Measurements from ENCODE around the gene PYCR2.
A peak's percentile ranks its signal among the peaks of the same experiment; 100 is the strongest.

PYCR2 gene

GRCh38 chr1:225928186-225929175 lies 4.4 kb upstream of the PYCR2 start:
- peak in 1 of 2 experiments; percentile 24 for DNase-seq (ENCODE audit: low read depth in 1 of 2, low spot score in 1 of 2)
- Histone ChIP-seq H3K27me3 (ENCODE audit: insufficient read depth, poor library complexity, severe bottlenecking) (no peaks in the 10 kb centered on the region), H3K27ac (replicated peaks) (peak overlapping the region; percentile 15), H3K4me3 (replicated peaks; ENCODE audit: insufficient read depth, low read length) (no peak overlapping the region)
- no peak for TF ChIP-seq CTCF (IDR thresholded peaks at IDR 0.05; ENCODE audit: insufficient read depth, low read length)

GRCh38 chr1:225926551-225927113 lies 2.6 kb upstream of the PYCR2 start:
- peak; percentile 38 to 70 for DNase-seq (ENCODE audit: low read depth in 1 of 2, low spot score in 1 of 2)
- Histone ChIP-seq H3K4me3 (replicated peaks; ENCODE audit: insufficient read depth, low read length) (no peak overlapping the region), H3K27me3 (ENCODE audit: insufficient read depth, poor library complexity, severe bottlenecking) (no peaks in the 10 kb centered on the region), H3K27ac (replicated peaks) (peak overlapping the region; percentile 80)
- TF ChIP-seq REST (IDR thresholded peaks at IDR 0.05; ENCODE audit: insufficient replicate concordance, low read depth) (no peak), POLR2AphosphoS5 (IDR thresholded peaks at IDR 0.05; ENCODE audit: low read depth) (0 out of 2 replicates have a peak, but pooled peaks have one; percentile 50), GABPA (IDR thresholded peaks at IDR 0.05; ENCODE audit: low read depth) (no peak), CTCF (IDR thresholded peaks at IDR 0.05; ENCODE audit: insufficient read depth, low read length) (no peak), SPI1 (IDR thresholded peaks at IDR 0.05; ENCODE audit: borderline replicate concordance, low read depth) (peak; percentile 94)

GRCh38 chr1:225923381-225923691 lies 714 bp downstream of the PYCR2 start:
- no peaks in the 10 kb centered on the region for H3K27me3 ChIP-seq (ENCODE audit: insufficient read depth, poor library complexity, severe bottlenecking)
- TF ChIP-seq CTCF (IDR thresholded peaks at IDR 0.05; ENCODE audit: insufficient read depth, low read length): no peak
- no peak for TF ChIP-seq SPI1 (IDR thresholded peaks at IDR 0.05; ENCODE audit: borderline replicate concordance, low read depth)
- no peak for TF ChIP-seq POLR2AphosphoS5 (IDR thresholded peaks at IDR 0.05; ENCODE audit: low read depth)
- no peak for TF ChIP-seq GABPA (IDR thresholded peaks at IDR 0.05; ENCODE audit: low read depth)
- TF ChIP-seq REST (IDR thresholded peaks at IDR 0.05; ENCODE audit: insufficient replicate concordance, low read depth): no peak
- peak overlapping the region; percentile 73 for H3K4me3 ChIP-seq (replicated peaks; ENCODE audit: insufficient read depth, low read length)
- DNase-seq (ENCODE audit: low read depth in 1 of 2, low spot score in 1 of 2): no peak
- peak overlapping the region; percentile 97 for H3K27ac ChIP-seq (replicated peaks)
